H9 (cell line): ENCODE data around the gene BAIAP2. TPM values are rescaled to one million over a fixed set of nuclear protein-coding genes. Genes with fewer than 3 reads are reported as not detected.

Source experiments
- DNase-seq: peaks from one replicate; pipeline ENCODE4 v3.0.0-alpha.2; 2017
- H2AFZ ChIP-seq: one replicate; pipeline ENCODE4 v1.6.1; 2013; ENCODE audit warnings: mild to moderate bottlenecking, low read length, control low read depth, moderate library complexity
- H2AK5ac ChIP-seq: 2 replicates; pipeline ENCODE4 v1.6.1; 2013; ENCODE audit warnings: low read length, control low read depth, mixed read lengths; ENCODE audit not compliant: insufficient read length
- H2BK120ac ChIP-seq: one replicate; pipeline ENCODE4 v1.6.1; 2013; ENCODE audit warnings: low read depth, mild to moderate bottlenecking, low read length, control low read depth, inconsistent platforms; ENCODE audit not compliant: poor library complexity, severe bottlenecking
- H2BK12ac ChIP-seq: 2 replicates; pipeline ENCODE4 v1.6.1; 2013; ENCODE audit warnings: low read length, control low read depth, mixed read lengths, low read depth; ENCODE audit not compliant: insufficient read length
- H2BK15ac ChIP-seq: 2 replicates; pipeline ENCODE4 v1.6.1; 2013; ENCODE audit warnings: low read depth, low read length, control low read depth
- H2BK20ac ChIP-seq: one replicate; pipeline ENCODE4 v1.6.1; 2013; ENCODE audit warnings: low read depth, mild to moderate bottlenecking, low read length, control low read depth, inconsistent platforms; ENCODE audit not compliant: poor library complexity, severe bottlenecking
- H2BK5ac ChIP-seq: 2 replicates; pipeline ENCODE4 v1.6.1; 2013; ENCODE audit warnings: low read length, control low read depth, mixed read lengths; ENCODE audit not compliant: insufficient read length
- H3K14ac ChIP-seq: 2 replicates; pipeline ENCODE4 v1.6.1; 2013; ENCODE audit warnings: low read length, control low read depth; ENCODE audit not compliant: insufficient read depth
- H3K18ac ChIP-seq: 2 replicates; pipeline ENCODE4 v1.6.1; 2013; ENCODE audit warnings: low read depth, mild to moderate bottlenecking, mixed read lengths, low read length, control low read depth; ENCODE audit not compliant: insufficient read length
- H3K23ac ChIP-seq: 2 replicates; pipeline ENCODE4 v1.6.1; 2013; ENCODE audit warnings: low read length, control low read depth, mixed read lengths, low read depth; ENCODE audit not compliant: insufficient read length
- H3K23me2 ChIP-seq: 2 replicates; pipeline ENCODE4 v1.6.1; 2013; ENCODE audit warnings: low read depth, mild to moderate bottlenecking, mixed read lengths, low read length, control low read depth; ENCODE audit not compliant: insufficient read length, poor library complexity, severe bottlenecking
- H3K27ac ChIP-seq: 2 replicates; pipeline ENCODE4 v1.5.1; 2013; ENCODE audit warnings: low read length, control low read depth, mixed read lengths, low read depth; ENCODE audit not compliant: insufficient read length
- H3K27me3 ChIP-seq: 2 replicates; pipeline ENCODE4 v1.6.1; 2013; ENCODE audit warnings: low read length, control low read depth, inconsistent platforms; ENCODE audit not compliant: insufficient read depth
- H3K4ac ChIP-seq: 2 replicates; pipeline ENCODE4 v1.6.1; 2013; ENCODE audit warnings: low read depth, mild to moderate bottlenecking, control low read depth, inconsistent platforms, low read length, moderate library complexity
- H3K4me1 ChIP-seq: 2 replicates; pipeline ENCODE4 v1.6.1; 2013; ENCODE audit warnings: low read length, control low read depth, inconsistent platforms; ENCODE audit not compliant: insufficient read depth
- H3K4me2 ChIP-seq: 2 replicates; pipeline ENCODE4 v1.6.1; 2013; ENCODE audit warnings: low read length, control low read depth, mixed read lengths; ENCODE audit not compliant: insufficient read length, insufficient read depth
- H3K56ac ChIP-seq: 2 replicates; pipeline ENCODE4 v1.6.1; 2013; ENCODE audit warnings: low read depth, mild to moderate bottlenecking, mixed read lengths, low read length, control low read depth; ENCODE audit not compliant: insufficient read length
- H3K79me1 ChIP-seq: 2 replicates; pipeline ENCODE4 v1.6.1; 2013; ENCODE audit warnings: low read depth, mild to moderate bottlenecking, moderate library complexity, low read length, control low read depth, inconsistent platforms; ENCODE audit not compliant: insufficient read depth, poor library complexity, severe bottlenecking
- H3K79me2 ChIP-seq: 2 replicates; pipeline ENCODE4 v1.6.1; 2013; ENCODE audit warnings: low read length, control low read depth, inconsistent platforms; ENCODE audit not compliant: insufficient read depth
- H3K9ac ChIP-seq: 2 replicates; pipeline ENCODE4 v1.6.1; 2013; ENCODE audit warnings: low read length, control low read depth, mixed read lengths; ENCODE audit not compliant: insufficient read length; ENCODE audit errors: extremely low read depth
- H3K9me3 ChIP-seq: one replicate; pipeline ENCODE4 v1.6.1; 2013; ENCODE audit warnings: low read depth, low read length, inconsistent platforms; ENCODE audit not compliant: control insufficient read depth
- H3T11ph ChIP-seq: one replicate; pipeline ENCODE4 v1.6.1; 2013; ENCODE audit warnings: mild to moderate bottlenecking, low read length, control low read depth, inconsistent platforms
- H4K20me1 ChIP-seq: one replicate; pipeline ENCODE4 v1.6.1; 2013; ENCODE audit not compliant: control insufficient read depth, insufficient read length, insufficient read depth
- H4K5ac ChIP-seq: 2 replicates; pipeline ENCODE4 v1.6.1; 2013; ENCODE audit warnings: low read depth, mild to moderate bottlenecking, mixed read lengths, low read length, control low read depth; ENCODE audit not compliant: insufficient read length
- H4K8ac ChIP-seq: replicated peaks from 2 replicates; pipeline ENCODE4 v1.6.1; 2013; ENCODE audit warnings: low read length, control low read depth, mixed read lengths, low read depth; ENCODE audit not compliant: insufficient read length
- H4K91ac ChIP-seq: 2 replicates; pipeline ENCODE4 v1.6.1; 2013; ENCODE audit warnings: low read depth, mild to moderate bottlenecking, moderate library complexity, mixed read lengths, low read length, control low read depth; ENCODE audit not compliant: insufficient read length
- H3K27ac Mint-ChIP-seq, 3 experiments: 2 replicates in 2 of 3; 3 replicates in 1 of 3; pipeline ENCODE4 v1.8.0; 2020 to 2021; ENCODE audit warnings: mixed read lengths in 3 of 3, mild to moderate bottlenecking in 1 of 3, moderate library complexity in 1 of 3
- H3K27me3 Mint-ChIP-seq: 2 replicates; pipeline ENCODE4 v1.8.0; 2021; ENCODE audit warnings: low read depth, mild to moderate bottlenecking, moderate library complexity, mixed read lengths
- H3K36me3 Mint-ChIP-seq, 3 experiments: 2 replicates in 2 of 3; 3 replicates in 1 of 3; pipeline ENCODE4 v1.8.0; 2020 to 2021; ENCODE audit warnings: low read depth in 3 of 3, mixed read lengths in 3 of 3; ENCODE audit not compliant: insufficient read depth in 1 of 3
- H3K4me1 Mint-ChIP-seq, 2 experiments: 2 replicates each; pipeline ENCODE4 v1.8.0; 2020; ENCODE audit warnings: mixed read lengths in 2 of 2
- H3K4me3 Mint-ChIP-seq, 2 experiments: 2 replicates in 1 of 2; 3 replicates in 1 of 2; pipeline ENCODE4 v1.8.0; 2020 to 2021; ENCODE audit warnings: mild to moderate bottlenecking in 2 of 2, mixed read lengths in 2 of 2, moderate library complexity in 1 of 2
- H3K9me3 Mint-ChIP-seq, 2 experiments: 2 replicates in 1 of 2; 3 replicates in 1 of 2; pipeline ENCODE4 v1.8.0; 2020; ENCODE audit warnings: mild to moderate bottlenecking in 2 of 2, mixed read lengths in 2 of 2, moderate library complexity in 1 of 2
- CTCF ChIP-seq: fragments of 200-600 bp; sonication (generic); conservative IDR thresholded peaks from 3 replicates; pipeline ENCODE4 v1.8.0; 2021; ENCODE audit warnings: antibody characterized with exemption, mild to moderate bottlenecking
- WGBS: extraction: QIAGEN DNeasy Blood & Tissue Kit; methylation state at CpG from one replicate; pipeline ENCODE4 v1.1.7; 2013; ENCODE audit warnings: missing lambda C conversion rate, low lambda C conversion rate, mixed read lengths; ENCODE audit not compliant: insufficient read length; ENCODE audit errors: extremely low coverage; 5-methylcytosine and 5-hydroxymethylcytosine counted together
- total RNA-seq: library from RNA; stranded (reverse); gene quantifications from 2 replicates; pipeline ENCODE4 v1.2.1, GENCODE V29; 2021

Gene BAIAP2
- total RNA-seq, 1 experiment from 2014 or later: 27.8 TPM

- Histone ChIP-seq H3K18ac (no peak overlapping the region), H3K23me2 (peaks cover 10% of the 10 kb centered on the region), H2AK5ac (no peak overlapping the region), H3K4ac (no peak overlapping the region), H3K23ac (no peak overlapping the region), H4K8ac (no peak overlapping the region), H3K9ac (peak overlapping the region; percentile 10), H2BK20ac (no peak overlapping the region), H2AFZ (no peak overlapping the region), H3K14ac (no peak overlapping the region), H2BK5ac (no peak overlapping the region), H2BK12ac (no peak overlapping the region), H4K20me1 (no peaks in the 10 kb centered on the region), H3K4me1 (no peaks in the 10 kb centered on the region), H4K5ac (no peak overlapping the region), H3T11ph (no peak overlapping the region), H3K79me1 (no peaks in the 10 kb centered on the region), H4K91ac (no peak overlapping the region), H3K4me2 (peak overlapping the region; percentile 47), H3K9me3 (no peaks in the 10 kb centered on the region), H3K27ac (no peak overlapping the region), H2BK120ac (no peak overlapping the region), H3K27me3 (no peaks in the 10 kb centered on the region), H2BK15ac (no peak overlapping the region), H3K56ac (no peak overlapping the region), H3K79me2 (no peaks in the 10 kb centered on the region)
- peaks cover 33% of the 10 kb centered on the region for H3K27me3 Mint-ChIP-seq
- no peak overlapping the region for H3K27ac Mint-ChIP-seq
- no peaks in the 10 kb centered on the region for H3K9me3 Mint-ChIP-seq
- peaks cover 8 to 14% of the 10 kb centered on the region in 2 experiments for H3K4me1 Mint-ChIP-seq
- peak overlapping the region; percentile 64 to 78 for H3K4me3 Mint-ChIP-seq
- WGBS: no CpG with 5 or more reads among the region's 90 CpGs
- no peak for TF ChIP-seq CTCF
- peaks cover 5 to 18% (median 15%) of the 10 kb centered on the region in 3 experiments; a peak in 6 of 7 replicates for H3K36me3 Mint-ChIP-seq
- peak; percentile 53 for DNase-seq
Measured at GRCh38 chr17:80992077-80992947, 42.6 kb upstream of the BAIAP2 start.
